GM12872 (cell line): Measurements from ENCODE around the gene PHLDB2.

Experiments
- TF ChIP-seq, protein P1 (sequence below): IDR thresholded peaks from 3 replicates; pipeline ENCODE4 v1.5.1; 2011; ENCODE audit warnings: low read depth, mild to moderate bottlenecking, low read length, moderate library complexity; ENCODE audit not compliant: insufficient read depth

Gene PHLDB2

DNA sequence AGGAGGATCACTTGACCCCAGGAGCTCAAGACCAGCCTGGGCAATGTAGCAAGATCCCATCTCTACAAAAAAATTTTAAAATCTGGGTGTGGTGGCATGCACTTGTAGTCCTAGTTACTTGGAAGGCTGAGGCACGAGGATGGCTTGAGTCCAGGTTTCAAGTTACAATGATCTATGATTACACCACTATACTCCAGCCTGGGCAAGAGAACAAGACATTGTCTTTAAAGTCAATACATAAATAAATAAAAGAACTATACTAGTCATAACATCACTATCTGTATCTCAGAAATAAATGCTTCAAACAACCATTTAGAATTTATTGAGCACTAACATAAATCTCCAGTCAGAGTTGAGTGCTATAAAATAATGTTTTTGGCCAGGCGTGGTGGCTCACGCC, 8.5 kb upstream of the PHLDB2 start:
- TF ChIP-seq, protein P1, sequence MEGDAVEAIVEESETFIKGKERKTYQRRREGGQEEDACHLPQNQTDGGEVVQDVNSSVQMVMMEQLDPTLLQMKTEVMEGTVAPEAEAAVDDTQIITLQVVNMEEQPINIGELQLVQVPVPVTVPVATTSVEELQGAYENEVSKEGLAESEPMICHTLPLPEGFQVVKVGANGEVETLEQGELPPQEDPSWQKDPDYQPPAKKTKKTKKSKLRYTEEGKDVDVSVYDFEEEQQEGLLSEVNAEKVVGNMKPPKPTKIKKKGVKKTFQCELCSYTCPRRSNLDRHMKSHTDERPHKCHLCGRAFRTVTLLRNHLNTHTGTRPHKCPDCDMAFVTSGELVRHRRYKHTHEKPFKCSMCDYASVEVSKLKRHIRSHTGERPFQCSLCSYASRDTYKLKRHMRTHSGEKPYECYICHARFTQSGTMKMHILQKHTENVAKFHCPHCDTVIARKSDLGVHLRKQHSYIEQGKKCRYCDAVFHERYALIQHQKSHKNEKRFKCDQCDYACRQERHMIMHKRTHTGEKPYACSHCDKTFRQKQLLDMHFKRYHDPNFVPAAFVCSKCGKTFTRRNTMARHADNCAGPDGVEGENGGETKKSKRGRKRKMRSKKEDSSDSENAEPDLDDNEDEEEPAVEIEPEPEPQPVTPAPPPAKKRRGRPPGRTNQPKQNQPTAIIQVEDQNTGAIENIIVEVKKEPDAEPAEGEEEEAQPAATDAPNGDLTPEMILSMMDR: no peak

DNA sequence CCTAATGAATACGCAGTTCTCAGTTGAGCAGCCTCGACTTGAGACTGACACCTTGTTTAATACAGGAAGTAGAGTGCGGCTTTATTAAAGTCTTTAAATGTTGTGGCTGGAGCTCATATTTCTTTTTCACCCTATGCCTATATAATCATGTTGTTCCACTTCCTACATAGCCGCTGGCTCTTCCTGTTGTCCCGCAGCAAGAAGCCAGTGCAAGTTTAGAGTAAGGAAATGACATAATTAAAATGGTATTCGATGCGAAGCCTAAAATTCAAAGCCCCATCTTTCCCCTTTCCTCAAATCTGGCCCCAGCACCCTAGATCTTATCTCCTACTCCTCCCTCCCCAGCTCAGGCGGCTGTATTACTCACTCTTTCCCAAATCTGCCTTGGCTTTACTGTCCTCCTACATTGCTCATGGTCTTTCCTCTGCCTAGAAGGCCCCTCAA, 7.5 kb upstream of the PHLDB2 start:
- TF ChIP-seq, protein P1: no peak

DNA sequence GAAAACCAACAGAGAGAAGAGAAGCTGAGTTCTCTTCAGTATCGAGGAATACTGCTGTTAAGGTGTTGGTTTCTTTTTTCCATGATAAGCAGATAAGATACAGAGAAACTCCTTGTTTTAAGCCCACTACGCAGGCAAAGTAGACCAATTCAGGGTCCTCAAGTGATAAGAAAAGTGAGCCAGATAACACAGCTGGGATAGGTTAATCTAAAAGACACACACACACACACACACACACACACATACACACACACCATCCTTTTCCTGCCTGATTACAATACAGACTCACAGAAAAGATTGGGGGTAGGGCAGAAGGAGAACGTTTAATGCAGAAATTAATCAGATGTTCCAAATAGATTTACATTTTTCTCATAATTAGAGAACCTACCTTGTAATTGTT, 6.5 kb upstream of the PHLDB2 start:
- TF ChIP-seq, protein P1: no peak

DNA sequence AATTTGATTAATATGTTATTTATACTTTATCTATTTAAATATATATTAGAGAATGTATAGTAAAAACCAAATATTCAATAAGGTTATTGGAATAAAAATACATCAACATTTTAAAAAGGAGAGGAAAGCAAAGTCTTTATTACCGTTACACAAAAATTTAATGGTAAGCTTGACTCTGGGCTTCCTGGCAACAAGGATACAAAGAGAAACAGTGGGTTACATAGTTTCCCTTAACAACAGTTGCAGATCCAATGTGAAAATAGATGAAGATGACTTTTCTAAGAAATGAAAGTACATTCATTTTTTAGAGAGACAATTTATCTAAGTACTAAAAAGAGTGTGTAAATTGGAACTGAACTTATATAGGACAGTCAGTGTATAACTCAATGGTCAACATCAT, 6.0 kb upstream of the PHLDB2 start:
- TF ChIP-seq, protein P1: no peak

DNA sequence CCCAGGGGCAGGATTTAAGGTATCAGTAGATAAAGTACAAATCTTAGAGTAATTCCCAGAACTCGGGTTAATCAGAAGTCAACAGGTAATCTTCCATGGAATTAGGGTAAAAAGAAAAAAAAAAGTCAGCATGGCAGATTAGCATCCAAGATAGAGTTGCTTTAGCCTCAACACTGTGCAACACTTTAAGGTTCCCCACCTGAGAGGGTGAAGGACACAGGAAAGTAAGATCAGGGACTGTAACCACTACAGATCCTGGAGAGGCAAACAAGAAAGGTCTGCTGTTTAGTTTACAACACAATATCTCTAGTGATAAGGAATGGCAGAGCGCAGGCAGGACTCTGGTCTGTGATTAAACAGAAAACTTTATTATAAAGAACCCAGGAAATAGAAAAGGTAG, 4.1 kb upstream of the PHLDB2 start:
- TF ChIP-seq, protein P1: no peak

DNA sequence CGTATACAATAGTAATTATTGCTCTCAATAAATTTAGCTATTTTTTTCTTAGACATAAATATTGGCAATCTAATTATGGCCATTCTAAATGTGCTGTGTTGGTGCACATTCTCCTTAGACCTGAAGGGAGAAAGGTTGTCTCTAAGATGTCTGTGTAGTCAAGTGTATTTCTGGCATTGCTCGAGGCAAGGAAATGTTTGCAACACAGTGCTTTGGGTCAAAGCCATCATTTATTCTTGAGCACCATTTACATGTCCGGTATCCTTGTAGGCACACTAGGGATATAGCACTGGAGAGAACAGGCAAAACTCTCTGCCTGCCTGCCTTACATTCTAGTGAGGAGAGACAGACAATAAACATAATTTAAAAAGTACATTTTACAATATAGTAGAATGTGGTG, 2.6 kb upstream of the PHLDB2 start:
- TF ChIP-seq, protein P1: no peak

DNA sequence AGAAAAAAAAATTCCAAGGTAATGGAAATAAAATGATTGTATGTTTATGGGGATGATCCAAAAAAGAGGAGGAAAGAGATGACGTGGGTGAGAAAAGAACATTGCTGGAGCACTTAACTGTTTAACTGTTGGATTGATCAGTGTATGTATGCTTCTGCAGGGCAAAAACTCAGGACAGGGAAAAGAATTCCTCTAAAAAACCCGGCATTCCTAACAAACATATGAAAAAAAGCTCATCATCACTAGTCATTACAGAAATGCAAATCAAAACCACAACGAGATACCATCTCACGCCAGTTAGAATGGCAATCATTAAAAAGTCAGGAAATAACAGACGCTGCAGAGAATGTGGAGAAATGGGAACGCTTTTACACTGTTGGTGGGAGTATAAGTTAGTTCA, 1.6 kb upstream of the PHLDB2 start:
- TF ChIP-seq, protein P1: no peak

DNA sequence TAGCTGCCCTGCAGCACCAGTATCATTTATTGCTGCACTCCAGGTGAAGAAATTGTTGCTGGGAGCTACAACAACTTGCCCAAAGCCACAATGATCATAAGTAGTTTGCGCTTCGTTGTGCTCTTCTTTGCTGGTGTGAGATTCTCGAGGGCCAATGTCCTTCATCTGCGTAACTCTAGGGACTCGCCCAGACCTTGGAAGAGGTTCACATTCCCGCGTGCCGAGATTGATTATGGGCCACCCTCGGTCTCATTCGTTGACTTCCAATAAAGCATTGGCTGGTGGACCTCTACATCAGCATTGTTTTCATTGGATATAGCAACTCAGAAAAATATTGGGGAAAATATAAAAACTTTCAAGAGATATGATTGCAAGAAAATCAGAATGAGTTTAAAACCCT, 423 bp upstream of the PHLDB2 start:
- TF ChIP-seq, protein P1: no peak
